Measurements from ENCODE around the gene FLOT1.
"Not testable (repeated sequence)": the region's sequence is repeated elsewhere in the genome, so short reads cannot be mapped to it uniquely, and the experiment has no call there.

Gene FLOT1

DNA sequence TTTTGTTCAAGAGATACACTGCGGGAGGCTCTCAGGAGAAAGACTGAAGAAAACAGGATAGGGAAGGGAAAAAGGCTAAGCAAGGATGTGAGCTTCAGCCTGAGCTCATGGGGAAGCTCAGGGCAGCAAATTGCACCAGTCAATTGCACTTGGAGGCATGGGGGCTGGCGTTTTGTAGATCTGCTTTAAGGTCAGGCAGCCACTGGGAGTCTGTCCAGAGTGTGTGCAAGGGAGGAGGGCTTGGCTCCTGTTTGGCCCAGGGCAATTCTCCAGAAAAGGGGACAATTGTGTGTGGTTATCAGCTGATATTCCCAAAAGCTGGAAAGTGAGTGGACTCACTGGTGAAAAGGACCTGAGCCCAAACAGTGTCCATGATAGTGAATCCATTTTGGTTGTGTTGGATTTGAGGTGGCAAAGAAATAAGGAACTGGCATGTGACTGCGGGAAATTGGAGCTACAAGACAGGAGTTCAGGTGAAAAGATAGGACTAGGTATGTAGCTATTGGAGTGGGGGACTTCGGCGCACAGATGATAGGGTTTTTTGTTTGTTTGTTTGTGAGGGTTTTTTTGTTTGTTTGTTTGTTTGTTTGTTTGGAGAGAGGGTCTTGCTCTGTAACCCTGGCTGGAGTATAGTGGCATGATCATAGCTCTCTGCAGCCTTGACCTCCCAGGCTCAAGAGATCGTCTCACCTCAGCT lies 24.1 kb upstream of the FLOT1 start:
- no peak for DNase-seq

- not testable (repeated sequence) for DNase-seq
Observed at GRCh38 chr6:30765495-30765894, 23.0 kb upstream of the FLOT1 start.

DNA sequence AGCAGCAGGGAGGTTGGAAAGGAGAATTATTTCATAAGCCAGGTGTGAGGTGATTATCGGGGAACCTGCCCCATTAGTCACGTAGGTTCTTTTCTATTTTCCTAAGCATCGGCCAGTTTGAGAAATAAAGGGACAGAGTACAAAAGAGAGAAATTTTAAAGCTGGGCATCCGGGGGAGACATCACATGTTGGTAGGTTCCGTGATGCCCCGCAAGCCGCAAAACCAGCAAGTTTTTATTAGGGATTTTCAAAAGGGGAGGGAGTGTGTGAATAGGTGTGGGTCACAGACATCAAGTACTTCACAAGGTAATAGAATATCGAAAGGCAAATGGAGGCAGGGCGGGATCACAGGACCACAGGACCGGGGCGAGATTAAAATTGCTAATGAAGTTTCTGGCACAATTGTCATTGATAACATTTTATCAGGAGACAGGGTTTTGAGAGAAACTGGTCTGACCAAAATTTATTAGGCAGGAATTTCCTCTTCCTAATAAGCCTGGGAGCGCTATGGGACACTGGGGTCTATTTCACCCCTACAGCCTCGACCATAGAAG lies 22.1 kb upstream of the FLOT1 start:
- not testable (repeated sequence) for DNase-seq

DNA sequence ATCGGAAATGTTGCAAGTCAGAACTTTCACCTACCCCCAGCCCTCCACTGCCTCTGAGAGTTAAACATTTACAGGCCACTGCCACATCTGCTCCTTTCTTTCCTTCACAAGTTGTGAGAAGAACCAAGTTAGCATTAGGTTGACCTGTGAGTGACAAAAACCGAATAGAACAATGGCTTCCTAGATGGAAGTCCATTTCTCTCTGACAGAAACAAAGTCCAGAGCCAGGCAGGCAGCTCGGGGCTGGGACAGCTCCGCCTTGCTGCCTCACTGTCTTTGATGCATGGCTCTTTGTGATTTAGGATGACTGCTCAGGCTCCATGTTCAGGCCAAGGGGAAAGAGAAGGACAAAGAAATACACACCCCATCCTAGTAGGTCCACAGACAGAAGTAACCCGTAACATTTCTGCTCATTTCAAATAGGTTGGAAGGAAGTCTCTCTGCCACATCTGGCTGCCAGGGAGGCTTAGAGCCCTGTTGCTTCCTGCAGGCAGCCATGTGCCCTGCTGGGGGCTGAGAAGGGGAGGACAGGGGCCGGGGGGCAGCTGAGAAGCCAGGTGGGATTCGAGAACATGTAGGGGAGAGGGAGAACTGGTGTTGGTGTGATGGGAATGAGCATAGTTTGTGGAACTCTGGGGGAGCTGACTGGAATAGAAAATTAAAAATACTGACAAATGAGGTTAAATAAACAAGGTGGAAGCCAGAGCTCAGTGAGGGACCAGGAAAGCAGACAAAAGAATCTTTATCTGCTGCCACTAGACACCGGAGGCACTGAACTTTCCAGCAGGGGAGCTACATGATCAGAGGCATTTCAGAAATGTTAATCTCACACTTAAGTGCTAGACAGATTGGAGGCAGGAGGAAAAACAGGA lies 21.4 kb upstream of the FLOT1 start:
- no peak for DNase-seq

- DNase-seq, result no peak
Observed at GRCh38 chr6:30763155-30763617, 20.7 kb upstream of the FLOT1 start.

DNA sequence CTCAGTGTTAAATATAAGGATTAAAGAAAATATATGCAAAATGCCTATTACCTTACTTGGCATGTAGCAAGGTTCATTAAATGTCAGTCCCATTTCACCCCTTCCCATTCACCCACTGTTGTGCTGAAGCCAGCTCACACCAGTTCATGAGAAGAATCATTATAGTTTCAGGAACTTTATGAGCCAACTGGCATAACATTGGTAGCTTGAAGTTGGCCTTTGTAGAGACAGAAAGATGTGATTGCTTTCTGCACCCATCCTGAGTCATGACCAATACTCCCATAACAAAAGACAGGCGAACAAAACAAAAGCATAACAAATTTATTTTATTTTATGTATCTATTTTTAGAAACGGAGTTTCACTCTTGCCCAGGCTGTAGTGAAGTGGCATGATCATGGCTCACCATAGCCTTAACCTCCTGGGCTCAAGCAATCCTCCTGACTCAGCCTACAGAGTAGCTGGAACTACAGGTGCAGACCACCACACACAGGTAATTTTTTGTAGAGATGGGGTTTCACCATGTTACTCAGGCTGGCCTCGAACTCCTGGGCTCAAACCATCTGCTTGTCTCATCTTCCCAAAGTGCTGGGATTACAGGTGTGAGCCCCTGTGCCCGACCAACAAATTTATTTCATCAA lies 19.4 kb upstream of the FLOT1 start:
- no peak for DNase-seq

DNA sequence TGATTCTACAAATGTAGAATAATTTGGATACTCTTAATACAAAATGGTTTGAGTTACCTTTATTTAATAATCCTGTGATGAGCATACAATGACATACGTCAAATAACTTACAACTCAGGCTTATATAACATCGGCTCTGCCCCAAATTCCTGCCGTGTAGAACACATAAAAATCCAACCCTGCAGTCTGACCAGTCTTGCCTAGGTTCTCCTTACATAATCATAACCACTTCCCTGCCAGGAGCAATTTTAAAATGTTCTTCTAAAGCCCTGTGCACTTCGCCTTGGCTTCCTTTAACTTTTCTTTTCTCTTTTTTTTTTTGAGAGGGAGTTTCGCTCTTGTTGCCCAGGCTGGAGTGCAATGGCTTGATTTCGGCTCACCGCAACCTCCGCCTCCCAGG lies 18.1 kb upstream of the FLOT1 start:
- DNase-seq, result no peak

- no peak for DNase-seq
Observed at GRCh38 chr6:30759575-30760239, 17.2 kb upstream of the FLOT1 start.

DNA sequence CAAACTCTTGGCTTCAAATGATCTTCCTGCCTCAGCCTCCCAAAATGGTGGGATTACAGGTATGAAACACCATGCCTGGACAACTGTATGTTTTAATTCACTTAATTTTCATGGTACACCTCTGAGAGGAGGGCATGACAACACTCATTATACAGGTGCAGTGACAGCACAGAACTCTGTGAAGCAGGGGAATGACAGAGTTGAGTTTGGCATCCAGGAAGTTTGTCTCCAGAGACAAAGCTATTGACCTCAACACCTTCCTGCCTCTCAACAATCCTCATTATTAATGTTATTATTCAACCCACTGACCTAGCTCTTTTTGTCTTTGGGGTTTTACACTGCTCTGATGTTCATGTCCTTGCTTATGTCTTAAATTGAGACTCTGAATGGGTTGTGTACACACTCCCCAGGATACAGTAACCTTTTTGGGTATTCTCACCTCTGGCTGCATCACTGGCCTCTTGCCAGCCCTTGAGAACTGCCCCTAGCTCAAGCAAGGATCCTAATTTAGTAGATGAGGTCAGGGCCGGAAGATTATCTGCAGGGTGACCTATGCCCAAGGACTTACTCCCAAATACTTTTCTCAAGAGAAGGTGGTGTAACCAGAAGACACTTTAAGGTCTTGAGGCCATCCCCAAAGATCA lies 14.9 kb upstream of the FLOT1 start:
- DNase-seq, result no peak

GRCh38 chr6:30756405-30757003 lies 14.0 kb upstream of the FLOT1 start:
- DNase-seq, result not testable (repeated sequence)

GRCh38 chr6:30754631-30755030 lies 12.1 kb upstream of the FLOT1 start:
- DNase-seq, result no peak

GRCh38 chr6:30752157-30752927 lies 9.9 kb upstream of the FLOT1 start:
- DNase-seq, result no peak

- no peak for DNase-seq
Observed at GRCh38 chr6:30750379-30750668, 7.8 kb upstream of the FLOT1 start.

DNA sequence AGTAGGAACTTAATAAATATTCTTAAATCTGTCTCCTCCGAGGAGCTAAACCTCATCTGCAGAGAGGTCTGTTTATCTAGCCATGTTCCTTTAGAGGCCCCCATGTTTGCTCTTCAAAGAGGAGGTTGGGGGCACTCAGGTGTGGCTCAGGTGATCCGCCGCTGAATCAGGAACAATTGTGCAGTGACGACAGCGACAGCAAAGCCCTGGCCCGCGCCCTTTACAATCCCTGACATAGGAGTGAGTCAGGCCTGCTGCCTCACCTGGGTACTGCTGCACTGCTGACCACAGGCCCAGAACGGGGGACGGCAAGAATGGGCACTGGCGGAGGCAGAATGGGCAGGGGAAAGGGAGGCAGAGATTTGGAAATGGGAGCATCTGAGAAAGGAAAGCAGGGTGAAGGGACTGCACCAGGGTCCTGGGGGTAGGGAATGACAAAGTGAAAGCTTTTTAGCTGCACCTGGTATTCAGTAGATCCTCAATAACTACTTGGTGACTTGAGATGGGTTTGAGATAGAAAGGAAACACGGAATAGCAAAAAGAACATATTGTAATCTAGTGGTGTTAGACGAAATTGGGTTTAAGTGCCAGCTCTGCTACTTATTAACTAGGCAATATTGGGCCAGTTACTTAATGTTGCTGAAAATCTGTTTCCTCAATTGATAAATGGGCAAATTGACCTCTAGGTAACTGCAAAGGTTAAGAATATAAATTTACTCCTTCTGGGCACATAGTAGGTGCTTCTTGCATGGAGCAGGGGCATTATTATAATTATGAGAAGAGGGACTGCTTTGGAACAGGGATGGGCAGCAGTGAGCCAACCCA lies 7.3 kb upstream of the FLOT1 start:
- no peak for DNase-seq

- no peak for DNase-seq
Observed at GRCh38 chr6:30748851-30749540, 6.5 kb upstream of the FLOT1 start.

- no peak for DNase-seq
Observed at GRCh38 chr6:30747902-30748769, 5.6 kb upstream of the FLOT1 start.

GRCh38 chr6:30747300-30747687 lies 4.8 kb upstream of the FLOT1 start:
- no peak for DNase-seq

- DNase-seq, result no peak
Observed at GRCh38 chr6:30744054-30744805, 1.7 kb upstream of the FLOT1 start, which contains the start of gene IER3. IER3 (minus strand) TSS chr6:30744547; CDS start chr6:30744518, 29 bp downstream.
